Jurkat, Clone E6-1 (cell line): ENCODE data around the gene ACVR1.

ENCODE experiments used
- DNase-seq: peaks from one replicate; pipeline ENCODE4 v3.0.0-alpha.2; 2011; ENCODE audit warnings: low read depth, low spot score
- H3K4me3 ChIP-seq: 2 replicates; pipeline ENCODE4 v1.5.1; 2011; ENCODE audit warnings: mild to moderate bottlenecking, low read length, control low read depth, moderate library complexity

Gene ACVR1

GRCh38 chr2:157696036-157696435, 180.1 kb downstream of the ACVR1 start:
- no peak for DNase-seq
- H3K4me3 ChIP-seq, result no peak overlapping the region

GRCh38 chr2:157692768-157693167, 183.4 kb downstream of the ACVR1 start:
- no peak overlapping the region for H3K4me3 ChIP-seq
- no peak for DNase-seq

DNA sequence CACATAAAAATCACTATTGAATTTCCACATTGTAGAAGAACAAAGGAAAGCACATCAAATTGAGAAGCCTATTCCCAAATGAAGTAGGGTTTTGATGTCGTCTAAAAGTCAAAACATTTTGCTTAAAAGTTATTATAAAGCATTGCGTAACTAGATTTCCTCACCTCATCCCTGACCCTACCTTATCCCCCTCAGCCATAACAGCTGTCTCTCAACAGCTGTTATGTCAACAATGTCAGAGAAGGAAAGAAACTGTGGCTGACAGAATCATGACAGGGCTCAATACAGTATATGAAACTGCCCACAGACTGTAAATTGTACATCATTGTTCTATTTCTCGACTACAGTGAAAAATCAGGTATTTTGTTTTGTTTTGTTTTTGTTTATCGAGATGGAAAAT, 184.4 kb downstream of the ACVR1 start:
- H3K4me3 ChIP-seq, result no peak overlapping the region
- no peak for DNase-seq

- no peak overlapping the region for H3K4me3 ChIP-seq
- DNase-seq, result no peak
Measured at GRCh38 chr2:157691131-157691530, 185.0 kb downstream of the ACVR1 start.
